HEK293 (cell line): ENCODE measurements around the gene CSKMT.

Source experiments
- CTCF ChIA-PET: fragments of 350-600 bp; formaldehyde crosslinking; extraction: SDS; loops from one replicate; lab custom pipeline; 2021; ENCODE audit warnings: antibody characterized with exemption; lab: Yijun Ruan, JAX
- POLR2A ChIA-PET: fragments of 300-600 bp; formaldehyde crosslinking; extraction: SDS; loops from one replicate; lab custom pipeline; 2020; ENCODE audit warnings: antibody characterized with exemption, inconsistent platforms; lab: Yijun Ruan, JAX
- H3K27ac ChIP-seq: fragments of 200-500 bp; sonication (Bioruptor generic); 2 replicates; pipeline ENCODE4 v1.5.1; 2014; ENCODE audit warnings: low read depth, low read length, control low read depth, inconsistent platforms; ENCODE audit errors: extremely low read depth
- H3K36me3 ChIP-seq, 2 experiments: fragments of 200-500 bp in 1 of 2; sonication (Bioruptor generic) in 1 of 2; 1 replicate in 1 of 2; 2 replicates in 1 of 2; pipeline ENCODE4 v1.5.1; 2014 to 2017; ENCODE audit warnings: inconsistent platforms in 2 of 2, low read length in 2 of 2; ENCODE audit not compliant: control insufficient read depth in 2 of 2, insufficient read depth in 1 of 2
- H3K4me1 ChIP-seq: fragments of 200-500 bp; sonication (Bioruptor generic); 2 replicates; pipeline ENCODE4 v1.5.1; 2014; ENCODE audit warnings: mild to moderate bottlenecking, low read length, inconsistent platforms; ENCODE audit not compliant: control insufficient read depth, insufficient read depth
- H3K4me3 ChIP-seq: 2 replicates; pipeline ENCODE4 v1.5.1; 2011; ENCODE audit warnings: low read depth, mild to moderate bottlenecking, control low read depth, low read length, moderate library complexity
- H3K9me3 ChIP-seq: fragments of 200-500 bp; sonication (Bioruptor generic); 2 replicates; pipeline ENCODE4 v1.5.1; 2014; ENCODE audit warnings: low read depth, low read length, inconsistent platforms; ENCODE audit not compliant: control insufficient read depth, insufficient read depth
- BCL11B ChIP-seq: fragments of 450-650 bp; formaldehyde crosslinking; IDR thresholded peaks from 2 replicates; pipeline ENCODE4 v1.5.1; 2016; ENCODE audit warnings: low read depth, missing biosample characterization, missing genetic modification characterization
- KLF7 ChIP-seq: fragments of 450-650 bp; formaldehyde crosslinking; IDR thresholded peaks from 2 replicates; pipeline ENCODE4 v1.5.1; 2016; ENCODE audit warnings: missing biosample characterization, missing genetic modification characterization, borderline replicate concordance
- ZNF121 ChIP-seq: fragments of 450-650 bp; formaldehyde crosslinking; IDR thresholded peaks from 2 replicates; pipeline ENCODE4 v1.5.1; 2016; ENCODE audit warnings: missing biosample characterization, missing genetic modification characterization
- ZNF184 ChIP-seq: fragments of 450-650 bp; IDR thresholded peaks from 2 replicates; pipeline ENCODE4 v1.5.1; 2018; ENCODE audit warnings: missing biosample characterization, mild to moderate bottlenecking, missing genetic modification characterization
- ZNF302 ChIP-seq: fragments of 450-650 bp; formaldehyde crosslinking; IDR thresholded peaks from 2 replicates; pipeline ENCODE4 v1.5.1; 2016; ENCODE audit warnings: missing biosample characterization, missing genetic modification characterization, low read depth
- ZNF341 ChIP-seq: fragments of 450-650 bp; formaldehyde crosslinking; IDR thresholded peaks from 2 replicates; pipeline ENCODE4; 2016; ENCODE audit warnings: low read depth, missing biosample characterization, missing genetic modification characterization
- ZNF350 ChIP-seq: fragments of 450-650 bp; formaldehyde crosslinking; IDR thresholded peaks from 2 replicates; pipeline ENCODE4 v1.5.0; 2017; ENCODE audit warnings: missing biosample characterization, mild to moderate bottlenecking, missing genetic modification characterization
- ZNF426 ChIP-seq: fragments of 450-650 bp; formaldehyde crosslinking; IDR thresholded peaks from 2 replicates; pipeline ENCODE4 v1.5.1; 2017; ENCODE audit warnings: missing biosample characterization, missing genetic modification characterization, mild to moderate bottlenecking, inconsistent platforms, moderate library complexity
- ZNF621 ChIP-seq: fragments of 450-650 bp; formaldehyde crosslinking; IDR thresholded peaks from 2 replicates; pipeline ENCODE4 v1.5.1; 2017; ENCODE audit warnings: missing biosample characterization, missing genetic modification characterization
- ZNF670 ChIP-seq: fragments of 450-650 bp; formaldehyde crosslinking; IDR thresholded peaks from 2 replicates; pipeline ENCODE4 v1.5.1; 2016; ENCODE audit warnings: missing biosample characterization, missing genetic modification characterization, low read depth
- ZNF704 ChIP-seq: fragments of 450-650 bp; formaldehyde crosslinking; IDR thresholded peaks from 2 replicates; pipeline ENCODE4 v1.5.1; 2016; ENCODE audit warnings: missing biosample characterization, missing genetic modification characterization
- ZNF707 ChIP-seq: fragments of 450-650 bp; formaldehyde crosslinking; IDR thresholded peaks from 2 replicates; pipeline ENCODE4 v1.5.1; 2016; ENCODE audit warnings: missing biosample characterization, missing genetic modification characterization
- ZSCAN30 ChIP-seq: fragments of 450-650 bp; IDR thresholded peaks from 2 replicates; pipeline ENCODE4 v1.5.1; 2018; ENCODE audit warnings: missing biosample characterization, mild to moderate bottlenecking, missing genetic modification characterization, moderate library complexity
- TF ChIP-seq, protein P1 (sequence below): fragments of 450-650 bp; formaldehyde crosslinking; IDR thresholded peaks from 2 replicates; pipeline ENCODE4 v1.5.1; 2017; ENCODE audit warnings: missing biosample characterization, missing genetic modification characterization

CSKMT gene

DNA sequence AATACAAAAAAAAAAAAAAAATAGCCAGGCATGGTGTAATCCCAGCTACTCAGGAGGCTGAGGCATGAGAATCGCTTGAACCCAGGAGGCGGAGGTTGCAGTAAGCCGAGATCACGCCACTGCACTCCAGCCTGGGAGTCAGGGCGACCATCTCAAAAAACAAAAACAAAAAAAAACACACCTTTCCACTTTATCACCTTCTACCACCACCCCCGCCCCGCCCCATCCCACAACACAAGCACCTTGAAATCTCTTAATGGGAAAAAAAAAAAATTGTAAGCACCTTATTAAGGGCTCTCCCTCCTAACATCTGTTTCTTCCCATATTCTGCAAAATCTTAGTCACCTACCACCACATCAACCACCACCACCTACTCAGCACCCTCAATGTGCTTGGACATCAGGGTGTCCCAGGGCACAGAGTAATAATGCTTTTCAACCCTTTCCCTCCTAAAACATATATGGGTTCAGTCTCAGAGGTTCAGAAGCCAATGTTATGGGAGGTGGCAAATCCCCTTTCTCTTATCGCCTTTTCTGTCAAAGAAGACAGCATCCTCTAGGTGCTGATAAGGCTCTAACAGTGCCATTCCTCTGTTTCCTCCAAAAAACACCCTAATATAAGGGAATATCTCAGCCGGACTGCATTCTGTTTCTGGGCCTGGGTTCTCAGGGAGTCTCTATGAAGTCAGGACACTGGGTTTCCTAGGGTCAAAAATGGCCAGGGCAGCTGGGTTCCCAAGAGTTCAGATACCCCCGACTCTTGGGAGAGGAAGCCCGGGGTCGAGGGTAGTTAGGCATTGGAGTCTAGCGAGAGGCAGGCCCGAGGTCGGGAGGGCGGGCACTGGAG is 12.7 kb upstream of the CSKMT start:
- CTCF ChIA-PET = interaction anchor here (0.7 kb wide), 1 partner anchor 32 kb away, joined by 4 read pairs; no protein-coding TSS in a partner anchor
- Histone ChIP-seq H3K9me3 (no peaks in the 10 kb centered on the region), H3K27ac (peak overlapping the region; percentile 70)
- TF ChIP-seq ZNF426 (tag by site-specific recombination) (no peak), ZNF707 (tag by site-specific recombination) (no peak), ZNF302 (tag by site-specific recombination) (no peak), BCL11B (tag by site-specific recombination) (no peak), ZNF184 (tag by site-specific recombination) (no peak)
- TF ChIP-seq, protein P1, sequence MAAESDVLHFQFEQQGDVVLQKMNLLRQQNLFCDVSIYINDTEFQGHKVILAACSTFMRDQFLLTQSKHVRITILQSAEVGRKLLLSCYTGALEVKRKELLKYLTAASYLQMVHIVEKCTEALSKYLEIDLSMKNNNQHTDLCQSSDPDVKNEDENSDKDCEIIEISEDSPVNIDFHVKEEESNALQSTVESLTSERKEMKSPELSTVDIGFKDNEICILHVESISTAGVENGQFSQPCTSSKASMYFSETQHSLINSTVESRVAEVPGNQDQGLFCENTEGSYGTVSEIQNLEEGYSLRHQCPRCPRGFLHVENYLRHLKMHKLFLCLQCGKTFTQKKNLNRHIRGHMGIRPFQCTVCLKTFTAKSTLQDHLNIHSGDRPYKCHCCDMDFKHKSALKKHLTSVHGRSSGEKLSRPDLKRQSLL (tag by site-specific recombination) = no peak
- TF ChIP-seq, all 188 proteins: peak for 0
- no peaks in the 10 kb centered on the region for H3K4me1 ChIP-seq
- H3K36me3 ChIP-seq = peaks cover 0 to 31% of the 10 kb centered on the region in 2 experiments; a peak in 1 of 3 replicates
- POLR2A ChIA-PET = interaction anchor here (0.7 to 4.6 kb wide), 25 partner anchors 11 to 189 kb away, joined by 3 to 90 read pairs (median 6); partner anchors contain the start of genes B3GAT3, C11orf98, CSKMT and EEF1G
- peak overlapping the region; percentile 99 for H3K4me3 ChIP-seq

GRCh38 chr11:62654297-62654696 is 10.8 kb upstream of the CSKMT start:
- Histone ChIP-seq H3K4me1 (no peaks in the 10 kb centered on the region), H3K36me3 (peaks cover 0 to 12% of the 10 kb centered on the region in 2 experiments; a peak in 1 of 3 replicates), H3K27ac (peak overlapping the region; percentile 22; the same call in 1 of the 2 replicates), H3K9me3 (no peaks in the 10 kb centered on the region)
- ChIA-PET CTCF (interaction anchor here (1.2 to 1.7 kb wide), 3 partner anchors 10 to 132 kb away, joined by 3 read pairs; no protein-coding TSS in a partner anchor), POLR2A (interaction anchor here (1.8 to 4.6 kb wide), 4 partner anchors 11 to 80 kb away, joined by 5 to 72 read pairs (median 30); partner anchors contain the start of genes B3GAT3, C11orf98, CSKMT and EEF1G)
- no peak for TF ChIP-seq ZNF621
- TF ChIP-seq ZNF341 = no peak
- TF ChIP-seq ZNF121 (tag by site-specific recombination) = peak; percentile 77; the same call in 1 of the 2 replicates
- TF ChIP-seq, all 188 proteins: peak for 1
- no peak overlapping the region for H3K4me3 ChIP-seq

- no peaks in the 10 kb centered on the region for H3K9me3 ChIP-seq
- TF ChIP-seq ZNF704 (tag by site-specific recombination) = no peak
- no peak for TF ChIP-seq ZSCAN30
- no peak for TF ChIP-seq ZNF350 (tag by site-specific recombination)
- no peak for TF ChIP-seq ZNF302 (tag by site-specific recombination)
- no peak for TF ChIP-seq KLF7 (tag by site-specific recombination)
- no peak for TF ChIP-seq ZNF670 (tag by site-specific recombination)
- TF ChIP-seq, all 188 proteins: peak for 0
- ChIA-PET POLR2A (interaction anchor here (1.0 to 4.6 kb wide), 6 partner anchors 8 to 184 kb away, joined by 3 to 72 read pairs (median 9); partner anchors contain the start of genes C11orf98, CSKMT, GANAB and LBHD1), CTCF (interaction anchor here (0.7 to 1.6 kb wide), 5 partner anchors 18 to 104 kb away, joined by 3 to 9 read pairs (median 3); partner anchors contain the start of gene TUT1)
- H3K27ac ChIP-seq = no peak overlapping the region
- no peaks in the 10 kb centered on the region for H3K36me3 ChIP-seq
- no peaks in the 10 kb centered on the region for H3K4me1 ChIP-seq
- H3K4me3 ChIP-seq = no peak overlapping the region
Observed at GRCh38 chr11:62656796-62657429, 8.2 kb upstream of the CSKMT start.
